K562 (cell line): ENCODE results near the gene STK4. TPM values are rescaled to one million over a fixed set of nuclear protein-coding genes. Genes with fewer than 3 reads are reported as not detected.
A peak's percentile ranks its signal among the peaks of the same experiment; 100 is the strongest.

Source experiments
- ATAC-seq: fragments of 200-7000 bp; cut with Tn5 transposase; 3 replicates; pipeline ENCODE4 v1.9.1; 2020; ENCODE audit warnings: moderate library complexity
- BruUV-seq: library from RNA; stranded (reverse); fragments of 400-500 nt; replicated peaks from 2 replicates; lab custom pipeline; 2021; lab: Mats Ljungman, UMichigan
- CTCF ChIA-PET: fragments of 300-600 bp; formaldehyde crosslinking; extraction: SDS; loops from one replicate; lab custom pipeline; 2021; ENCODE audit warnings: low intra/inter-chr PET ratio; lab: Yijun Ruan, JAX
- POLR2A ChIA-PET: fragments of 300-600, 350-650 bp; sonication (Branson Sonifier 250); formaldehyde crosslinking; extraction: SDS; loops from one replicate; lab custom pipeline; 2021; ENCODE audit warnings: antibody characterized with exemption, inconsistent platforms; lab: Yijun Ruan, JAX
- DNase-seq, 4 experiments: peaks; one replicate each; pipeline versions ENCODE4 v3.0.0 to v3.0.0-alpha.2; 2011 to 2018; ENCODE audit warnings: low spot score in 3 of 4, mixed read lengths in 3 of 4; ENCODE audit errors: extremely low read depth in 1 of 4
- FAIRE-seq: peaks from 2 replicates; lab custom pipeline; 2011; peaks lifted over from hg19 to GRCh38; lab: Jason Lieb, UNC
- H2AFZ ChIP-seq: 2 replicates; pipeline ENCODE4 v1.6.0; 2011; ENCODE audit warnings: low read depth, low read length, control low read depth, inconsistent platforms
- H3K27ac ChIP-seq: fragments of 200-600 bp; 3 replicates; pipeline ENCODE4 v1.8.0; 2011; ENCODE audit warnings: low read depth, mild to moderate bottlenecking, control low read depth, inconsistent platforms, low read length, moderate library complexity, mixed read lengths; ENCODE audit errors: extremely low read depth
- H3K27me3 ChIP-seq, 2 experiments: fragments of 300-600 bp in 1 of 2; 2 replicates in 1 of 2; 3 replicates in 1 of 2; pipeline versions ENCODE4 v1.6.0 to v1.8.0; 2011; ENCODE audit warnings: inconsistent platforms in 2 of 2, low read length in 2 of 2, mild to moderate bottlenecking in 1 of 2, mixed read lengths in 1 of 2, moderate library complexity in 1 of 2; ENCODE audit not compliant: control insufficient read depth in 2 of 2, insufficient read depth in 2 of 2
- H3K36me3 ChIP-seq: fragments of 300-600 bp; 3 replicates; pipeline ENCODE4 v1.8.0; 2011; ENCODE audit warnings: mild to moderate bottlenecking, low read length, inconsistent platforms; ENCODE audit not compliant: control insufficient read depth, insufficient read depth
- H3K4me1 ChIP-seq, 2 experiments: fragments of 200-600 bp in 1 of 2; replicated peaks in 1 of 2; 2 replicates in 1 of 2; 3 replicates in 1 of 2; pipeline versions ENCODE4 v1.5.1 to v1.8.0; 2011; ENCODE audit warnings: inconsistent platforms in 2 of 2, low read length in 2 of 2, mild to moderate bottlenecking in 1 of 2, mixed read lengths in 1 of 2, moderate library complexity in 1 of 2; ENCODE audit not compliant: control insufficient read depth in 2 of 2, insufficient read depth in 2 of 2
- H3K4me2 ChIP-seq: 2 replicates; pipeline ENCODE4 v1.6.1; 2011; ENCODE audit warnings: low read length, control low read depth, inconsistent platforms, mixed read lengths; ENCODE audit not compliant: insufficient read depth
- H3K4me3 ChIP-seq: fragments of 200-600 bp; sonication (generic), shearing (Covaris generic); 2 replicates; pipeline ENCODE4 v1.5.1; 2016; ENCODE audit warnings: control low read depth, inconsistent platforms
- H3K79me2 ChIP-seq: fragments of 200-600 bp; 3 replicates; pipeline ENCODE4 v1.8.0; 2011; ENCODE audit warnings: low read length, inconsistent platforms; ENCODE audit not compliant: control insufficient read depth, insufficient read depth
- H3K9ac ChIP-seq, 2 experiments: 2 replicates each; pipeline versions ENCODE4 v1.6.0 to v1.6.1; 2011; ENCODE audit warnings: low read depth in 2 of 2, low read length in 2 of 2, control low read depth in 1 of 2, inconsistent platforms in 1 of 2, mild to moderate bottlenecking in 1 of 2, mixed read lengths in 1 of 2; ENCODE audit not compliant: insufficient read depth in 1 of 2
- H3K9me1 ChIP-seq: one replicate; pipeline ENCODE4 v1.6.0; 2011; ENCODE audit warnings: inconsistent platforms, mild to moderate bottlenecking, low read length, moderate library complexity; ENCODE audit not compliant: control insufficient read depth, insufficient read depth
- H3K9me3 ChIP-seq: replicated peaks from 2 replicates; pipeline ENCODE4 v1.5.1; 2011; ENCODE audit warnings: low read depth, low read length, inconsistent platforms; ENCODE audit not compliant: control insufficient read depth, insufficient read depth
- H4K20me1 ChIP-seq: replicated peaks from 2 replicates; pipeline ENCODE4 v1.6.1; 2011; ENCODE audit warnings: low read length, inconsistent platforms, mixed read lengths; ENCODE audit not compliant: control insufficient read depth, insufficient read depth
- BRF1 ChIP-seq: IDR thresholded peaks from 3 replicates; pipeline ENCODE4 v1.6.1; 2011; ENCODE audit warnings: borderline replicate concordance, mild to moderate bottlenecking; ENCODE audit not compliant: insufficient read length; ENCODE audit errors: extremely low read depth
- DPF2 ChIP-seq: fragments of 450-650 bp; IDR thresholded peaks from 2 replicates; pipeline ENCODE4 v1.6.1; 2016
- POLR2A ChIP-seq: fragments of 450-650 bp; conservative IDR thresholded peaks from 2 replicates; pipeline ENCODE4 v1.6.1; 2016
- POLR2AphosphoS5 ChIP-seq: IDR thresholded peaks from 2 replicates; pipeline ENCODE4 v1.6.1; 2011; ENCODE audit warnings: mild to moderate bottlenecking, low read depth, low read length, moderate library complexity; ENCODE audit not compliant: control insufficient read depth, insufficient read depth
- RBFOX2 ChIP-seq: fragments of 200-400 bp; formaldehyde crosslinking; IDR thresholded peaks from 2 replicates; pipeline ENCODE4 v1.6.1; 2017; ENCODE audit warnings: low read depth, mild to moderate bottlenecking, low read length, moderate library complexity
- REST ChIP-seq, 2 experiments: fragments of 450-650 bp; formaldehyde crosslinking in 1 of 2; IDR thresholded peaks; 2 replicates each; pipeline versions ENCODE4 v1.4.0 to v1.6.1; 2014 to 2020; ENCODE audit warnings: mild to moderate bottlenecking in 2 of 2, borderline replicate concordance in 1 of 2, low read depth in 1 of 2
- SUPT5H ChIP-seq: fragments of 450-650 bp; IDR thresholded peaks from 2 replicates; pipeline ENCODE4 v1.6.1; 2016
- TFE3 ChIP-seq: fragments of 450-650 bp; formaldehyde crosslinking; IDR thresholded peaks from 2 replicates; pipeline ENCODE4 v1.4.0; 2020; ENCODE audit warnings: mild to moderate bottlenecking, mixed read lengths
- ZBTB34 ChIP-seq: fragments of 250-450 bp; sonication (Bioruptor Pico); IDR thresholded peaks from 2 replicates; pipeline ENCODE4 v1.8.0; 2021; ENCODE audit warnings: mild to moderate bottlenecking, moderate library complexity
- WGBS: fragments of 100-300 bp; shearing (Covaris generic); methylation state at CpG from one replicate; pipeline ENCODE4 v1.1.6; 2016; ENCODE audit warnings: low coverage, mixed read lengths; ENCODE audit not compliant: insufficient coverage; ENCODE audit errors: missing lambda C conversion rate; 5-methylcytosine and 5-hydroxymethylcytosine counted together
- in situ Hi-C: fragments of 300-500 bp; cut with MboI; formaldehyde crosslinking; loops from 4 replicates; pipeline ENCODE4 v1.15.0; 2018; ENCODE audit warnings: inconsistent platforms, mixed read lengths
- intact Hi-C: fragments of 100-400 bp; cut with micrococcal nuclease; formaldehyde crosslinking; loops from 2 replicates; pipeline ENCODE4 v1.14.2; 2022
- polyA plus RNA-seq, 8 experiments: library from polyadenylated mRNA; depleted of rRNA in 4 of 8; stranded (reverse) in 5 of 8; unstranded in 3 of 8; fragments of >200 nt; fragmentation: Nextera tagmentation in 2 of 8; fragmentation: Illumina TruSeq in 1 of 8; extraction: Ambion mirVana in 2 of 8; extraction: Trizol in 1 of 8; gene quantifications; 2 replicates each; pipeline versions ENCODE4 v1.2.1 to v1.2.3, GENCODE V29; 2011 to 2014; ENCODE audit warnings: inconsistent platforms in 1 of 8, missing spikeins in 1 of 8
- total RNA-seq, 7 experiments: library from RNA; depleted of rRNA in 6 of 7; stranded (reverse); fragments of >200 nt in 6 of 7; fragmentation: Illumina TruSeq in 2 of 7; extraction: Trizol in 2 of 7; gene quantifications; 2 replicates each; pipeline versions ENCODE4 v1.2.1 to v1.2.3, GENCODE V29; 2011 to 2021; ENCODE audit warnings: low replicate concordance in 1 of 7

STK4 gene
- total and polyA plus RNA-seq, 9 of the 15 experiments (the other 6 are each of a cell fraction or from before 2014, with no cell fraction given) = 11.9 to 30.6 (median 22.2) TPM

GRCh38 chr20:44941120-44941691 is 25.1 kb upstream of the STK4 start:
- no peak overlapping the region; the same call in 2 of the 3 replicates for H3K27ac ChIP-seq
- POLR2A ChIA-PET = interaction anchor here (0.7 to 4.6 kb wide), 6 partner anchors 9 to 25 kb away, joined by 3 to 36 read pairs (median 14); partner anchors contain the start of genes STK4 and TOMM34
- H4K20me1 ChIP-seq = peaks cover 13% of the 10 kb centered on the region
- FAIRE-seq (no peak), DNase-seq (no peak), ATAC-seq (peak; percentile 12)
- H2AFZ ChIP-seq = no peak overlapping the region
- in situ Hi-C loops = no loop called here
- 89% methylated on average over 7 of the region's 7 CpGs for WGBS
- intact Hi-C loops = no loop called here
- no peaks in the 10 kb centered on the region for H3K79me2 ChIP-seq
- H3K4me2 ChIP-seq = no peak overlapping the region
- no peaks in the 10 kb centered on the region for H3K27me3 ChIP-seq
- H3K36me3 ChIP-seq = peaks cover 87% of the 10 kb centered on the region
- H3K9ac ChIP-seq = no peak overlapping the region
- H3K9me1 ChIP-seq = no peaks in the 10 kb centered on the region
- no peaks in the 10 kb centered on the region for H3K9me3 ChIP-seq
- H3K4me1 ChIP-seq = no peaks in the 10 kb centered on the region
- CTCF ChIA-PET = no interaction called here
- TF ChIP-seq ZBTB34 (no peak), SUPT5H (0 out of 2 replicates have a peak, but pooled peaks have one; percentile 25), POLR2AphosphoS5 (peak; percentile 44; the same call in 1 of the 2 replicates), BRF1 (no peak), RBFOX2 (no peak), DPF2 (no peak), REST (IDR thresholded peaks at IDR 0.05; ENCODE audit: borderline replicate concordance) (0 out of 2 replicates have a peak, but pooled peaks have one; percentile 30), REST (CRISPR knock-in tag; IDR thresholded peaks at IDR 0.05; ENCODE audit: low read depth) (no peak), POLR2A (0 out of 2 replicates have a peak, but pooled peaks have one; percentile 35), TFE3 (CRISPR knock-in tag) (no peak)
- H3K4me3 ChIP-seq = no peak overlapping the region
- no TSS peak for BruUV-seq
